AG04450 (cell line): ENCODE measurements around the gene IL5. TPM values are rescaled to one million over a fixed set of nuclear protein-coding genes. Genes with fewer than 3 reads are reported as not detected.
"Not testable (repeated sequence)": the region's sequence is repeated elsewhere in the genome, so short reads cannot be mapped to it uniquely, and the experiment has no call there.

Experiments
- CTCF ChIA-PET: fragments of 300-600, 350-600 bp; formaldehyde crosslinking; extraction: SDS; loops from one replicate; lab custom pipeline; 2022; ENCODE audit warnings: antibody characterized with exemption, inconsistent platforms; lab: Charles Lee
- POLR2A ChIA-PET: fragments of 350-600 bp; formaldehyde crosslinking; extraction: SDS; loops from one replicate; lab custom pipeline; 2021; ENCODE audit warnings: antibody characterized with exemption, inconsistent platforms; lab: Yijun Ruan, JAX
- DNase-seq: peaks from one replicate; pipeline ENCODE4 v3.0.0-alpha.2; 2011; ENCODE audit warnings: low read depth, low spot score
- H3K27ac ChIP-seq: one replicate; pipeline ENCODE4 v1.5.1; 2012; ENCODE audit warnings: low read depth, low read length, control low read depth
- H3K27me3 ChIP-seq: one replicate; pipeline ENCODE4 v1.6.0; 2012; ENCODE audit warnings: low read length; ENCODE audit not compliant: control insufficient read depth, insufficient read depth
- H3K4me3 ChIP-seq: 2 replicates; pipeline ENCODE4 v1.5.1; 2011; ENCODE audit warnings: mild to moderate bottlenecking, low read depth, low read length, control low read depth
- H3K9me3 ChIP-seq: 2 replicates; pipeline ENCODE4 v1.5.1; 2012; ENCODE audit warnings: low read length; ENCODE audit not compliant: control insufficient read depth, insufficient read depth
- CTCF ChIP-seq: IDR thresholded peaks from 2 replicates; pipeline ENCODE4 v1.5.1; 2011; ENCODE audit warnings: low read depth, low read length, control low read depth, inconsistent platforms
- polyA plus RNA-seq: library from polyadenylated mRNA; depleted of rRNA; stranded (reverse); fragments of >200 nt; gene quantifications from 2 replicates; pipeline ENCODE4 v1.2.3, GENCODE V29; 2011

IL5 gene
- polyA plus RNA-seq, 1 experiment: not detected

- no peaks in the 10 kb centered on the region for H3K9me3 ChIP-seq
- no peak for TF ChIP-seq CTCF
- ChIA-PET POLR2A (no interaction called here), CTCF (interaction anchor here (2.1 kb wide), 1 partner anchor 199 kb away, joined by 7 read pairs; no protein-coding TSS in a partner anchor)
- no peak for DNase-seq
- no peak overlapping the region for H3K4me3 ChIP-seq
- H3K27me3 ChIP-seq: no peaks in the 10 kb centered on the region
- no peak overlapping the region for H3K27ac ChIP-seq
These were observed 42.7 kb upstream of the IL5 start for GRCh38 chr5:132586063-132586462.

GRCh38 chr5:132584560-132584959 lies 41.2 kb upstream of the IL5 start:
- CTCF ChIA-PET, H3K4me3 ChIP-seq, POLR2A ChIA-PET: not testable (repeated sequence)

GRCh38 chr5:132576123-132576522 lies 32.8 kb upstream of the IL5 start:
- no peak overlapping the region for H3K4me3 ChIP-seq
- ChIA-PET CTCF (no interaction called here), POLR2A (no interaction called here)
- H3K27ac ChIP-seq: no peak overlapping the region
- no peak for TF ChIP-seq CTCF
- no peaks in the 10 kb centered on the region for H3K27me3 ChIP-seq
- H3K9me3 ChIP-seq: no peaks in the 10 kb centered on the region
- DNase-seq: no peak

More at GRCh38 chr5:132584560-132584959, 41.2 kb upstream of the IL5 start:
- H3K9me3 ChIP-seq, H3K27me3 ChIP-seq, DNase-seq, H3K27ac ChIP-seq: not testable (repeated sequence)

- POLR2A ChIA-PET: no interaction called here
- no peak for TF ChIP-seq CTCF
- H3K27ac ChIP-seq: no peak overlapping the region
- no peak overlapping the region for H3K4me3 ChIP-seq
- DNase-seq: no peak
- H3K9me3 ChIP-seq: peaks cover 2% of the 10 kb centered on the region; the same call in 1 of the 2 replicates
- no peaks in the 10 kb centered on the region for H3K27me3 ChIP-seq
- CTCF ChIA-PET: interaction anchor here (1.2 kb wide), 1 partner anchor 180 kb away, joined by 3 read pairs; no protein-coding TSS in a partner anchor
These were observed 23.3 kb upstream of the IL5 start for GRCh38 chr5:132566657-132567056.

- H3K4me3 ChIP-seq, H3K27me3 ChIP-seq, POLR2A ChIA-PET, DNase-seq, H3K9me3 ChIP-seq, H3K27ac ChIP-seq: not testable (repeated sequence)
- CTCF ChIA-PET: interaction anchor here (0.6 kb wide), 1 partner anchor 14 kb away, joined by 3 read pairs; no protein-coding TSS in a partner anchor
These were observed 21.2 kb upstream of the IL5 start for GRCh38 chr5:132564555-132564954.

GRCh38 chr5:132561601-132562000 lies 18.3 kb upstream of the IL5 start:
- ChIA-PET CTCF (interaction anchor here (0.6 to 1.1 kb wide), 3 partner anchors 11 to 175 kb away, joined by 4 read pairs; no protein-coding TSS in a partner anchor), POLR2A (no interaction called here)
- H3K4me3 ChIP-seq: no peak overlapping the region
- no peaks in the 10 kb centered on the region for H3K27me3 ChIP-seq
- DNase-seq: no peak
- no peak overlapping the region for H3K27ac ChIP-seq
- no peak for TF ChIP-seq CTCF
- peaks cover 2% of the 10 kb centered on the region for H3K9me3 ChIP-seq
